Loucy (cell line): ENCODE data around the gene RAD51B.

Experiments
- H2AFZ ChIP-seq: fragments of 200-600 bp; sonication (generic); 2 replicates; pipeline ENCODE4 v1.6.0; 2016; ENCODE audit warnings: antibody characterized with exemption, mild to moderate bottlenecking, low read length, moderate library complexity
- H3F3A ChIP-seq: fragments of 200-600 bp; 2 replicates; pipeline ENCODE4 v1.6.0; 2016; ENCODE audit warnings: antibody characterized with exemption, low read depth, mild to moderate bottlenecking
- H3K27me3 ChIP-seq: fragments of 200-600 bp; sonication (generic); 2 replicates; pipeline ENCODE4 v1.6.1; 2014; ENCODE audit warnings: low read length, mild to moderate bottlenecking; ENCODE audit not compliant: insufficient read depth, poor library complexity, severe bottlenecking
- H3K36me3 ChIP-seq: fragments of 200-600 bp; sonication (generic); 2 replicates; pipeline ENCODE4 v1.6.1; 2016; ENCODE audit warnings: low read length; ENCODE audit not compliant: insufficient read depth
- H3K4me1 ChIP-seq: fragments of 200-600 bp; sonication (generic); 2 replicates; pipeline ENCODE4 v1.5.1; 2014; ENCODE audit warnings: low read length, mild to moderate bottlenecking; ENCODE audit not compliant: insufficient read depth, poor library complexity, severe bottlenecking
- H3K4me2 ChIP-seq: fragments of 200-600 bp; sonication (generic); 2 replicates; pipeline ENCODE4 v1.6.0; 2014; ENCODE audit warnings: antibody characterized with exemption, low read length, low read depth, mild to moderate bottlenecking; ENCODE audit not compliant: poor library complexity, severe bottlenecking
- H3K4me3 ChIP-seq: fragments of 200-600 bp; sonication (generic); 2 replicates; pipeline ENCODE4 v1.5.1; 2014; ENCODE audit warnings: low read length, mild to moderate bottlenecking, mixed read lengths; ENCODE audit not compliant: poor library complexity, severe bottlenecking
- H3K79me2 ChIP-seq: fragments of 200-600 bp; sonication (generic); 2 replicates; pipeline ENCODE4 v1.6.1; 2014; ENCODE audit warnings: low read length; ENCODE audit not compliant: insufficient read depth
- H3K9ac ChIP-seq: fragments of 200-600 bp; sonication (generic); 2 replicates; pipeline ENCODE4 v1.6.0; 2014; ENCODE audit warnings: mild to moderate bottlenecking, low read depth, low read length, moderate library complexity; ENCODE audit not compliant: poor library complexity, severe bottlenecking
- H3K9me2 ChIP-seq: fragments of 200-600 bp; sonication (generic); replicated peaks from 2 replicates; pipeline ENCODE4 v1.6.1; 2016; ENCODE audit warnings: low read depth, low read length, mixed read lengths
- H3K9me3 ChIP-seq: fragments of 200-600 bp; sonication (generic); 2 replicates; pipeline ENCODE4 v1.6.1; 2014; ENCODE audit warnings: mild to moderate bottlenecking, antibody characterized with exemption, low read length, low read depth; ENCODE audit not compliant: insufficient read depth
- H4K20me1 ChIP-seq: fragments of 200-600 bp; sonication (generic); 2 replicates; pipeline ENCODE4 v1.6.0; 2014; ENCODE audit warnings: antibody characterized with exemption, low read length, mild to moderate bottlenecking; ENCODE audit not compliant: insufficient read depth, poor library complexity, severe bottlenecking
- EZH2phosphoT487 ChIP-seq: fragments of 200-600 bp; IDR thresholded peaks from 2 replicates; pipeline ENCODE4 v1.6.1; 2018; ENCODE audit warnings: antibody characterized with exemption, mild to moderate bottlenecking, moderate library complexity, borderline replicate concordance
- TF ChIP-seq, protein P1 (sequence below): fragments of 200-600 bp; sonication (generic); conservative IDR thresholded peaks from 2 replicates; pipeline ENCODE4 v1.5.1; 2014; ENCODE audit warnings: mild to moderate bottlenecking, antibody characterized with exemption, low read length

RAD51B gene

DNA sequence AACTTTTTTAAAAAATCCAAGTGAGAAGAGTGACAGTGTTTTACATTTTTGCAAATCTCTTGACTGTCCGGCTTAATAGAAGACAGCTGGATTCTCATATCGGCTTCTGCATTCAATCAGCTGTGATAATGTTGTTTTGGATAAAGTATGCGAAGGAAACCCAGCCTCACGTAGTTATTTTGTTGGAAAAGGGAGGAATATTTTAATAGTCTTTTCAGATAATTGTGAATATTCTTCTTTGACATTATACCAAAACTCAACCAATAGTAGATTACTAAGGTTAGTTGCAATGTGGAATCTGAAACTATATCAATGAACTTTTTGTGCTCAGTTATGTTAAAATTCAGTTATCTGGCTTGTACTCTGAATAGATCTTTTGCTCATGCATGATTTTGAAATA lies 696.8 kb downstream of the RAD51B start:
- Histone ChIP-seq H3K36me3 (no peaks in the 10 kb centered on the region), H3K79me2 (no peaks in the 10 kb centered on the region), H3K4me3 (no peak overlapping the region), H4K20me1 (no peaks in the 10 kb centered on the region), H3K4me2 (no peak overlapping the region), H3K9me2 (no peaks in the 10 kb centered on the region), H3K9ac (no peak overlapping the region), H3F3A (no peaks in the 10 kb centered on the region), H3K4me1 (peaks cover 18% of the 10 kb centered on the region), H3K27me3 (no peaks in the 10 kb centered on the region), H2AFZ (no peak overlapping the region), H3K9me3 (no peaks in the 10 kb centered on the region)
- no peak for TF ChIP-seq EZH2phosphoT487
- TF ChIP-seq, protein P1, sequence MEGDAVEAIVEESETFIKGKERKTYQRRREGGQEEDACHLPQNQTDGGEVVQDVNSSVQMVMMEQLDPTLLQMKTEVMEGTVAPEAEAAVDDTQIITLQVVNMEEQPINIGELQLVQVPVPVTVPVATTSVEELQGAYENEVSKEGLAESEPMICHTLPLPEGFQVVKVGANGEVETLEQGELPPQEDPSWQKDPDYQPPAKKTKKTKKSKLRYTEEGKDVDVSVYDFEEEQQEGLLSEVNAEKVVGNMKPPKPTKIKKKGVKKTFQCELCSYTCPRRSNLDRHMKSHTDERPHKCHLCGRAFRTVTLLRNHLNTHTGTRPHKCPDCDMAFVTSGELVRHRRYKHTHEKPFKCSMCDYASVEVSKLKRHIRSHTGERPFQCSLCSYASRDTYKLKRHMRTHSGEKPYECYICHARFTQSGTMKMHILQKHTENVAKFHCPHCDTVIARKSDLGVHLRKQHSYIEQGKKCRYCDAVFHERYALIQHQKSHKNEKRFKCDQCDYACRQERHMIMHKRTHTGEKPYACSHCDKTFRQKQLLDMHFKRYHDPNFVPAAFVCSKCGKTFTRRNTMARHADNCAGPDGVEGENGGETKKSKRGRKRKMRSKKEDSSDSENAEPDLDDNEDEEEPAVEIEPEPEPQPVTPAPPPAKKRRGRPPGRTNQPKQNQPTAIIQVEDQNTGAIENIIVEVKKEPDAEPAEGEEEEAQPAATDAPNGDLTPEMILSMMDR = no peak

GRCh38 chr14:68518166-68518565 lies 698.6 kb downstream of the RAD51B start:
- H3K4me1 ChIP-seq = peaks cover 12% of the 10 kb centered on the region

DNA sequence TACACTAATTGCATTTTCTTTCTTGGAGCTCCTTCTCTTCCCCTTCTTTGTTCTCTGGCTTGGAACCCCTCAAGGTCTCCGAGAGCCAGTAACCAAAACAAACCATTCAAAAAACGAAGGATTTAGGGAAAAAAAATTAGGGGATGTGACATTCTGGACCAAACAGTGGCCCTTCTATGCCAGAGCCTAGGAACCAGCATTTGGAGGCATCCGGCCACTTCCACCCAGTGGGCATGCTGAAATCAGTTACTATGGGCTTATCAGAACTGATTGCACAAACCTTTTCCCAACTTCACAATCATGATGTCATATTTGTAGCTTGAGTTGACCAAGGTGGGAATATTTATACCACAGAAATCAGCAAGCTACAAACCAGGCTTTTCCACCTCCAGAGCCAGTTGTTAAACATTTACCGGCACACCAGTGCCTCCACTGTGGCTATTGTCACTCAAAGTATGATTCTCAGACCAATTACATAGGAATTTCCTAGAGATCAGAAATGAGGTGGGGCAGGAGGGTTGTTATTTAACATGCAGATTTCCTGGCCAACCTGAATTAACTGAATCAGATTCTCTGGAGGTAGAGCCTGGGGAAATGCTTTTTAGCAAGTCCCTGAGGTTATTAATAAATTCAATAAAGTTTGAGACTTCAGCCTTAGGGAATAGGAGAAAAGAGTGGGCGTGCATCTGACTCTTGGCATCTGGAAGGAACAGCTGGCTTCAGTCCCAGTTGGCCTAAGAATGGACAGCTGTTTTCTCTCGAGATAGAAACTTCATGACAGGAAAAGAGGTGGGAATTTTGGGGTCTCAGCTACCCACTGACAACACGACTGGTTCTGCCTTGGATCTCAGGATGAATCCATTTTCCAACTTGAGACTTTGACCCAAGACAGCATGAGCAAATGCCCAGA lies 699.4 kb downstream of the RAD51B start:
- Histone ChIP-seq H3K9me3 (no peaks in the 10 kb centered on the region), H3K9me2 (no peaks in the 10 kb centered on the region), H3K4me2 (no peak overlapping the region), H3K79me2 (no peaks in the 10 kb centered on the region), H3K4me3 (no peak overlapping the region), H3F3A (no peaks in the 10 kb centered on the region), H2AFZ (no peak overlapping the region), H3K27me3 (no peaks in the 10 kb centered on the region), H3K9ac (no peak overlapping the region), H4K20me1 (no peaks in the 10 kb centered on the region), H3K36me3 (no peaks in the 10 kb centered on the region), H3K4me1 (peaks cover 3% of the 10 kb centered on the region)
- TF ChIP-seq, protein P1 = no peak
- no peak for TF ChIP-seq EZH2phosphoT487

More at GRCh38 chr14:68518166-68518565, 698.6 kb downstream of the RAD51B start:
- Histone ChIP-seq H3K79me2 (no peaks in the 10 kb centered on the region), H3K36me3 (no peaks in the 10 kb centered on the region), H4K20me1 (no peaks in the 10 kb centered on the region), H2AFZ (no peak overlapping the region), H3K9me2 (no peaks in the 10 kb centered on the region), H3K9me3 (no peaks in the 10 kb centered on the region), H3K9ac (no peak overlapping the region), H3K4me3 (no peak overlapping the region), H3F3A (no peaks in the 10 kb centered on the region), H3K27me3 (no peaks in the 10 kb centered on the region), H3K4me2 (no peak overlapping the region)
- TF ChIP-seq EZH2phosphoT487 = no peak
- TF ChIP-seq, protein P1 = no peak
